ENCODE results near the gene DMD.
A peak's percentile ranks its signal among the peaks of the same experiment; 100 is the strongest.

DMD gene

DNA sequence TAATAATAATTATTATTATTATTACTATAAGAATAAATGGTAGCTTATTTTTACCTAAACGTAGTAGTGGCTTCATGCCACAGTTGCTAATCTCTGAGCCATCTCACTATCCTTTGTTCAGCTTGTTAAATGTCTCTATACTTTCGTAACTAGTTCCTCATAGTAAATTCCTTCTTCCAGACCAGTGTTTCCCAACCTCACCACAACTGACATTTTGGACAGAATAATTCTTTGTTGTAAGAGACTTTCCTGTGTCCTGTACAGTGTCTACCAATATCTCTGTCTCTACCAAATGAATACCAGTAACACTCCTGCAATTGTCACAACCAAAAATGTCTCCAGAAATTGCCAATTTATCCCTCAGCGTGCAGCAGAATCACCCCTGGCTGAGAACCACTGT, 1040.9 kb downstream of the DMD start:
- H3K4me3 ChIP-seq (replicated peaks in 1 of 2; ENCODE audit: low read depth in 2 of 2, low read length in 2 of 2) = no peak overlapping the region
- no peak for DNase-seq (ENCODE audit: low read depth in 2 of 2)
- TF ChIP-seq, protein P1, sequence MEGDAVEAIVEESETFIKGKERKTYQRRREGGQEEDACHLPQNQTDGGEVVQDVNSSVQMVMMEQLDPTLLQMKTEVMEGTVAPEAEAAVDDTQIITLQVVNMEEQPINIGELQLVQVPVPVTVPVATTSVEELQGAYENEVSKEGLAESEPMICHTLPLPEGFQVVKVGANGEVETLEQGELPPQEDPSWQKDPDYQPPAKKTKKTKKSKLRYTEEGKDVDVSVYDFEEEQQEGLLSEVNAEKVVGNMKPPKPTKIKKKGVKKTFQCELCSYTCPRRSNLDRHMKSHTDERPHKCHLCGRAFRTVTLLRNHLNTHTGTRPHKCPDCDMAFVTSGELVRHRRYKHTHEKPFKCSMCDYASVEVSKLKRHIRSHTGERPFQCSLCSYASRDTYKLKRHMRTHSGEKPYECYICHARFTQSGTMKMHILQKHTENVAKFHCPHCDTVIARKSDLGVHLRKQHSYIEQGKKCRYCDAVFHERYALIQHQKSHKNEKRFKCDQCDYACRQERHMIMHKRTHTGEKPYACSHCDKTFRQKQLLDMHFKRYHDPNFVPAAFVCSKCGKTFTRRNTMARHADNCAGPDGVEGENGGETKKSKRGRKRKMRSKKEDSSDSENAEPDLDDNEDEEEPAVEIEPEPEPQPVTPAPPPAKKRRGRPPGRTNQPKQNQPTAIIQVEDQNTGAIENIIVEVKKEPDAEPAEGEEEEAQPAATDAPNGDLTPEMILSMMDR (IDR thresholded peaks at IDR 0.05; ENCODE audit: low read depth, low read length) = no peak

DNA sequence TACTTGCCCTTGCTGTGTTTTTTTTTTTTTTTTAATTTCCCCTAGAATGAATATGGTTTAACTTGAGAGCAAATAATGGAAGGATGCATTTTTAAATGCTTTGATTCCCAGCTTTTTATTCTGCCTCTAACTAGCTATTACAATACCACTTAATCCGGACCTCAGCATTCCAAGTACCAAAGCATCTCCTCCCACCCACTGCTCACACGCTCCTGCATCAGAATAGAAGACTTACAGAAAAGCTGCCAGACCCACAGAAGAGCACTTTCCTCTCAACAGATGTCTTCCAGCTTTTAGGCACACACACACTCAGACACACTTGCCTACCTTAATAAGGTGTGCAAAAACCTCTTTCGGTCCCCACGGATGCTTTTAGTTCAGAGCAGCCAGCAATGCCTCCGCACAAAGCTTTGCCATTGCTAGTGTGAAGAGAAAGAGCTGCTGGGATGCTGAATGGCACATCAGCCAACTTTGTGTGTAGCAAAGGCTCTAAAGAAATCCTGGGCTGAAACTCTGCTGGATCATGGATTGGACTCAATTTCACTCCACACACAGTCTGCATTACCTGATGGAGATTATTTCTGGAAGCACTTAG, 1056.2 kb downstream of the DMD start:
- TF ChIP-seq, protein P1 (IDR thresholded peaks at IDR 0.05; ENCODE audit: low read depth, low read length) = no peak
- no peak for DNase-seq (ENCODE audit: low read depth in 2 of 2)
- no peak overlapping the region for H3K4me3 ChIP-seq (replicated peaks in 1 of 2; ENCODE audit: low read depth in 2 of 2, low read length in 2 of 2)

DNA sequence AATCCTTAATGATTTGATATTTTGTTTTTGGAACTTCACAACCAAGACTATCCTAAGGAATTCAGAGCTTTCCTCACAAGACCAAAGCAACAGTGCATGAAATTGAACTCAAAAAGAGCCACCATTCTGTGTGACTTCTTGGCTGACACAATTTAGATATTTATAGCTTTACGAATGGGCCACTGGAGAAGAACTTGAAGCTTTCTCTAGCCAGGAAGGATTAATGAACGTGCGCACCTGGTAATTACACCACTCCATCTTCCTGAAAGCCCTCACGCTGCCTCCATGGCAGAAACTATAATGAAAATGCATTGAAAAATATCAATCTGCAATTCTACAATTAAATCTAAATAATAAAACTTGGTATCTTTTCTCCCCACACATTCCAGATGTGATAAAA, 1057.8 kb downstream of the DMD start:
- no peak for DNase-seq (ENCODE audit: low read depth in 2 of 2)
- no peak overlapping the region for H3K4me3 ChIP-seq (replicated peaks in 1 of 2; ENCODE audit: low read depth in 2 of 2, low read length in 2 of 2)
- TF ChIP-seq, protein P1 (IDR thresholded peaks at IDR 0.05; ENCODE audit: low read depth, low read length) = no peak

DNA sequence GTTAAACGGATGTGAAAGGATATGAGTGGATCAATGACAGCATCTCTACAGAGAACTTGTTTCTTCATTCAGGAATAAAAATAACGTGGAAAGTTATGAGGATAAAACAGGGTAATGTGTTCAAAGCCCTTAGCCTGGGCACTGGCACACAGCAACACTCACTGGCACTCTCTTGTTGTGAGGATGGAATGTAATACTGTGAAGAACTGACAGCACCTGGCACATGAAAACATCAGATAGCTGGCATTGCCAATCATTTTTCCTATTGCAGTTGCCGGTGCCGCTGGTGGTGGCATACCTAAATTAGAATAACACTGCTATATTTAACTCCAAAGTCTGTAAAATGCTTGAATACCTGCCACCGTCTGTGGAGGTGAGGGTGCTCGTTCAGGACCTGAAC, 1061.2 kb downstream of the DMD start:
- DNase-seq (ENCODE audit: low read depth in 2 of 2) = no peak
- H3K4me3 ChIP-seq (replicated peaks in 1 of 2; ENCODE audit: low read depth in 2 of 2, low read length in 2 of 2) = no peak overlapping the region
- TF ChIP-seq, protein P1 (IDR thresholded peaks at IDR 0.05; ENCODE audit: low read depth, low read length) = no peak

DNA sequence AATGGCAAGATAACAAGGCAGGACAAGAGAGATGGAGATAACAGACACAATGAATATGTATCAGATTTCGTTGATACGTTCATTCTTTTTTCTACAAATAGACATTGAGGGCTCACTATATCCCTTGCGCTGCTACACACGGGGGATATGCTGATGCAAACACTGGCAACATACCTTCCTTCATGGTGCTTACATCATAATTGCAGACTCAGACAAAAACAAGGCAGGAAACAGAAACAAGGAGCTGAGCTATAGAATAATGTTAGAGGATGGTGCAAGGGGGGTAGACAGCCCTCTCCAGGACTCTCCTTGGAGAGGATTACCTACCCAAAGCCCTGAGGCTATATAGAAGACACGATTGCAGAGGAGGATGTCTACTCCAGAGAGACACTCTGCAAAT, 1069.5 kb downstream of the DMD start:
- H3K4me3 ChIP-seq (replicated peaks in 1 of 2; ENCODE audit: low read depth in 2 of 2, low read length in 2 of 2) = no peak overlapping the region
- DNase-seq (ENCODE audit: low read depth in 2 of 2) = no peak
- TF ChIP-seq, protein P1 (IDR thresholded peaks at IDR 0.05; ENCODE audit: low read depth, low read length) = no peak

- no peak for DNase-seq (ENCODE audit: low read depth in 2 of 2)
- TF ChIP-seq, protein P1 (IDR thresholded peaks at IDR 0.05; ENCODE audit: low read depth, low read length) = no peak
- no peak overlapping the region for H3K4me3 ChIP-seq (replicated peaks in 1 of 2; ENCODE audit: low read depth in 2 of 2, low read length in 2 of 2)
Observed at GRCh38 chrX:32139476-32139875, 1071.9 kb downstream of the DMD start.

DNA sequence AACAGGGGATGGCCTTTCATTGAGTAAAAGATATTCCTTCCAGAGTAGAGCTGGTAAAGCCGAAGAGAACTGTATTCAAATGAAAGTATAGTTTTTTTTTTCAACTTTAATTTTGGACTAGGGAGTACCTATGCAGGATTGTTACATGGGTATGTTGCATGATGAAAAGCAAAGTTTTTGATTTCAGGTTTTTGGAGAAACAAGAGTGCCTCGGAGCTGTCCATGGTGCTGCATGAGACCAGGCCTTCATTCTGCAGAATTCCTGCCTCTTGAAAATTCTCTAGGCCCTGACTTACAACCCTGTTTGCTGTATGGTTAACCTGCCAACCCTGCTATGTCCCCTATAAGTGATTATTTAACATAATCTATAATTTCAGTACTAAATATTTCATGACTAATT, 1073.8 kb downstream of the DMD start:
- peak; percentile 3 to 4 for DNase-seq (ENCODE audit: low read depth in 2 of 2)
- H3K4me3 ChIP-seq (replicated peaks in 1 of 2; ENCODE audit: low read depth in 2 of 2, low read length in 2 of 2) = no peak overlapping the region
- TF ChIP-seq, protein P1 (IDR thresholded peaks at IDR 0.05; ENCODE audit: low read depth, low read length) = no peak
